H7 (cell line): ENCODE data around the gene IL1R2. TPM values are rescaled to one million over a fixed set of nuclear protein-coding genes. Genes with fewer than 3 reads are reported as not detected.

ENCODE experiments used
- DNase-seq: peaks from one replicate; pipeline ENCODE4 v3.0.0; 2012
- H3K27me3 ChIP-seq: 2 replicates; pipeline ENCODE4 v1.6.0; 2011; ENCODE audit warnings: mild to moderate bottlenecking, low read length; ENCODE audit not compliant: control insufficient read depth, insufficient read depth
- H3K36me3 ChIP-seq: replicated peaks from 2 replicates; pipeline ENCODE4 v1.5.1; 2011; ENCODE audit warnings: low read length; ENCODE audit not compliant: control insufficient read depth, insufficient read depth
- H3K4me3 ChIP-seq: 2 replicates; pipeline ENCODE4 v1.5.1; 2011; ENCODE audit warnings: low read depth, mild to moderate bottlenecking, control low read depth, low read length, moderate library complexity; ENCODE audit not compliant: insufficient read depth
- total RNA-seq: library from RNA; depleted of rRNA; stranded (reverse); fragments of >200 nt; shearing (Covaris generic); gene quantifications from 2 replicates; pipeline ENCODE4 v1.2.3, GENCODE V29; 2014

IL1R2 gene
- total RNA-seq, 1 experiment from 2014 or later: 0.17 TPM

- Histone ChIP-seq H3K4me3 (no peak overlapping the region), H3K27me3 (no peaks in the 10 kb centered on the region), H3K36me3 (no peaks in the 10 kb centered on the region)
- no peak for DNase-seq
These were observed 22.2 kb downstream of the IL1R2 start for GRCh38 chr2:102014041-102014345.

- Histone ChIP-seq H3K27me3 (no peaks in the 10 kb centered on the region), H3K4me3 (no peak overlapping the region), H3K36me3 (no peaks in the 10 kb centered on the region)
- no peak for DNase-seq
These were observed 23.6 kb downstream of the IL1R2 start for GRCh38 chr2:102015399-102015798.

DNA sequence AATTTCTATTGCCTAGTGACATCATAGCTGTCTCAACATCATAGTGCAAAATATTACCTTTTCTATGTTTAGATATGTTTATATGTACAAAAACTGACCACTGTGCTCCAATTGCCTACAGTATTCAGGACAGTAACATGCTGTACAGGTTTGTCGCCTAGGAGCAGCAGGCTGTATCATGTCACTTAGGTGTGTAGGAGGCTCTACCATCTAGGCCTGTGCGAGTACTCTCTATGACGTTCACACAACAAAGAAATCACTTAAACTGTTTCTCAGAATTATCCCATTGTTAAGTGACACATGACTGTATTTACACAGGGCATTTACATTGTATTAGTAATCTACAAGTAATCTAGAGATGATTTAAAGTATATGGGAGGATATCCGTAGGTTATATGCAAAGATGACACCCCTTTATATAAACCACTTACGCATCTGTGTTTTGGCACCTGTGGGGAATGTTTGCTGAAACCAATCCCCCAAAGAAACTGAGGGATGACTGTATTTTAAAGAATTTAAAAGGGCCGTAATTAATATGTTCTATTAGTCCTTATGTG, 24.7 kb downstream of the IL1R2 start:
- no peak for DNase-seq
- H3K4me3 ChIP-seq: no peak overlapping the region
- no peaks in the 10 kb centered on the region for H3K27me3 ChIP-seq
- no peaks in the 10 kb centered on the region for H3K36me3 ChIP-seq

GRCh38 chr2:102018823-102019445, 27.2 kb downstream of the IL1R2 start:
- Histone ChIP-seq H3K27me3 (no peaks in the 10 kb centered on the region), H3K36me3 (no peaks in the 10 kb centered on the region), H3K4me3 (no peak overlapping the region)
- DNase-seq: no peak

DNA sequence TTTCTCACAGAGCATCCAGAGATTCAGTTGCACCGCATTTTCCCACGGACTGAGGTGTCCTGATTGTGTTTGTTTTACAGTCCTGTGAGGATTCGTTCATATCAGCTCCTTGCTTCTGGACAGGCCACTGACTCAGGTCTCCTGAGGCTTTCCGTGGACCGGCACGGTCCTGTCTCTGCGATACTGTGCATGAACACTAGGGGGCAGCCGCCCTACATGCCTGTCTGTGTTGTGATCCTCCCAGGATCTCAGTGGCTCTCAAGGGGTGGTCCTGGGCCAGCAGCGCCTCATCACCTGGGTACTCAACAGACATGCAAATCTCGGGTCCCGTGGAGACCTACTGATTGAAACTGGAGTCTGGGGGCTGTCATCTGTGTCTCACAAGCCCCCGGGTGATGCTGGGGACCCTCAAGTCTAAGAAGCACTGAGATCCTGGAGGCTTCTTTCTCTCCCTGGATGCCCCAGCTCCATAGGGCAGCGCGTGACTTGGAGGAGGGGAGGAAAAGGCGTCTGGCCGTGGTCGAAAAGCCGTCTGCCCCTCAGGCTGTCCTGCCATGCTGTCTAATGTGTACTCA, 28.9 kb downstream of the IL1R2 start:
- H3K4me3 ChIP-seq: no peak overlapping the region
- DNase-seq: peak; percentile 86
- H3K36me3 ChIP-seq: no peaks in the 10 kb centered on the region
- H3K27me3 ChIP-seq: no peaks in the 10 kb centered on the region

DNA sequence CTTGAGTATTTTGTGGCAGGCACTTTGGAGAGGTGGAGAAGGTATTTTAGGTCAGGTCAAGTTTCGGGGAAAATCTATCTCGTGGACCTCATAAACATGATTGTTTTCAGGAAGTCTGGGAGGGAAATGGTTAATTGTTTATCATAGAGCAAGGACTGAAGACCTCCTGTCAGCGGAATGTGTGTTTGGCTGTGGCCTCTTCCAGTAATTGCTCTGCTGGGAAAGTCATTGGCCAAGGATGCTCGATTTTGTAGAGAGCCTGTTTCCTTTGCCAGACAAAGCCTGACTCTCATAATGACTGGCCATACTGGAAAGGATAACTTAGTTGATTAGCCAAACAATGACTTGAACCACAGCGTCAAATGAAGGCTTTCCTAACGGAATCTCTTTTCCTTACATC, 30.0 kb downstream of the IL1R2 start:
- H3K36me3 ChIP-seq: no peaks in the 10 kb centered on the region
- H3K4me3 ChIP-seq: no peak overlapping the region
- no peak for DNase-seq
- H3K27me3 ChIP-seq: no peaks in the 10 kb centered on the region

DNA sequence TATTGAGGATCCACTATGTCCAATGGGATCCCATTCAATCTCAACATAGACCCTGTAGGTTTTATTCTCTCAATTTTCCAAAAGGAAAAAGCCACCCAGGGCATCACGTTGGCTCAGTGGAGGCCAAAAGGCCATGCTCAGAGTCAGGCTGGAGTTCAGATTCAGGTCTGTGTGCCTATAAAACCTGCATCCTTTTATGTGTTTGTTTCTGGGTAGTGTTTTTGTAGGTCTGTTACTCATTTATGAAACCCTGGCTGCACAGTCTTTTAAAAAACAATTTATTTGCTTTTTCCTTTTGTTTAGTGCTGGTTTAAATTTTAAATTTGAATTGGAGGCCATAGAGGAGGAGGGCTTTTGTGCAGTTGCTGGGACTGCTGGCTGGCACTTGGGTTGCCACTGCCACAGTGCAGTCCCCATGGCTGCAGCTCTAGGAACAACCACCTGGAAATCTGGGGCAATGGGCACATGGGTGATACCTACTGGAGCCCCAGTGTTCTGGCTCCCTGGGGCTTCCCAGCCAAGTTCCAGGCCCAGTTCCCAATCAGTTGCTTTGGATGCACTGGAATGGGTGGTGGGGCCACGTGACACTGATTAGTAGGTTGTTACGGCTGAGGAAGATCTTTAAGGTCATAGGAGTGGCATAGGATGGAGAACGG, 31.3 kb downstream of the IL1R2 start:
- no peak overlapping the region for H3K4me3 ChIP-seq
- no peaks in the 10 kb centered on the region for H3K36me3 ChIP-seq
- H3K27me3 ChIP-seq: no peaks in the 10 kb centered on the region
- DNase-seq: no peak

DNA sequence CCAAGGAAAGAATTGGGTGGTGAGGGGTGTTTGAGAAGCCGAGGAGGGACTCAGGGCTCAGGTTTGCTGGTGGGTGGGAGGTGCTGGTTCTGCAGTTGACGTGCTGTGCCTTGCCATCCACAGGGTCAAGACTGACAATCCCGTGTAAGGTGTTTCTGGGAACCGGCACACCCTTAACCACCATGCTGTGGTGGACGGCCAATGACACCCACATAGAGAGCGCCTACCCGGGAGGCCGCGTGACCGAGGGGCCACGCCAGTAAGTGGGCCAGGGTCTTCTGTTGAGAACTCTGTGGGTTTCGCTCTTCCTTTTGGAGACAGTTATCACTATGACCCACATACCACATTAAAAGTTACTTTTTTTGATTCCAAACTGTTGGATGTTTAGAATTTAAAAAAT, 32.6 kb downstream of the IL1R2 start:
- H3K4me3 ChIP-seq: no peak overlapping the region
- H3K27me3 ChIP-seq: no peaks in the 10 kb centered on the region

DNA sequence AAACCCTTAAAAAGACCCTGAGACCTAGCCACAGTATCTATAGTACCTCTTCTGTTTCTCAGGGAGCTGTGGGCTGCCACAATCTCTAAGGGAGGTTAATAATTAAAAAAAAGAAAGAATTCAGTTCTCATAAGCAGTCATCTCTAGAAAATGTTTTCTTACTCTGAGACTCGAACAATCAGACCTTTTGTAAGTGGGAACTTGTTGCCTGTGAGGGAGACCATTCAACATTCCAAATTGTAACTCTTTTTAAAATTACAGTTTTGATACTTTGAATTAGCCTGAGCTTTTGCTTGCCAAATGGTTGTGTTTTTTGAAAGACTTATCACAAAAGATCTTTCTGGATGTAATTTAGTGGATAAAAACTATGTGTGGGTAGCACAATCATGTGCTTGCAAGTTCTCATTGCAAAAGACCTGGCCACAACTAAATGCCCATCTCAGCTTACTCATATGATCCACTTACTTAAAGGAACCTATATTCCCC, 33.3 kb downstream of the IL1R2 start:
- DNase-seq: no peak
- no peaks in the 10 kb centered on the region for H3K27me3 ChIP-seq
- no peak overlapping the region for H3K4me3 ChIP-seq
- no peaks in the 10 kb centered on the region for H3K36me3 ChIP-seq

More for the DNA sequence above, 32.6 kb downstream of the IL1R2 start:
- H3K36me3 ChIP-seq: no peaks in the 10 kb centered on the region
- DNase-seq: no peak

DNA sequence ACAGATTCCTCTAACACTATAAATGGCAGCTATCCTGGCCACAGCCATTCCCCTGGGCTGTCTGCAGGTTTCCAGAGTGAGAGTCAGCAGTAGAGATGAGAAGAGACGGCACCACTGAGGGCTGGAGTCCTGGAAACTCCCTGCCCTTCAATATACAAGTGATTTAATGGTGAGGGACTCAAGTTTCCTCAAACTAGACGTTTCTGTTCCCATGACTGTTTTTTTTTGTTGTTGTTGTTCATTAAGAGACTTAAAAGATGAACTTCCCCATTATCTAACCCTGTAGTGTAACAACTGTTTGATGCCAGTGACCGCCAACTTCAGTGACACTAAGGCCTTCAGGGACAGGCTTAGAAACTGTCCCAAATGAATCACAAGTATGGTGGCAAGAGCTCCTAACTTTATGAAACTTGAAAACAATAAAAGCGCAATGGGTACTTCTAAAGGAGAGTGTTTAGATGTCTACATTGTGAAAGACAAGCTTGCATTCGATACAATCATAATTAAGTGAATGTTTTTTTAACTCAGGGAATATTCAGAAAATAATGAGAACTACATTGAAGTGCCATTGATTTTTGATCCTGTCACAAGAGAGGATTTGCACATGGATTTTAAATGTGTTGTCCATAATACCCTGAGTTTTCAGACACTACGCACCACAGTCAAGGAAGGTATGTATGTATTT, 34.0 kb downstream of the IL1R2 start:
- no peak for DNase-seq
- Histone ChIP-seq H3K27me3 (no peaks in the 10 kb centered on the region), H3K36me3 (no peaks in the 10 kb centered on the region), H3K4me3 (no peak overlapping the region)

DNA sequence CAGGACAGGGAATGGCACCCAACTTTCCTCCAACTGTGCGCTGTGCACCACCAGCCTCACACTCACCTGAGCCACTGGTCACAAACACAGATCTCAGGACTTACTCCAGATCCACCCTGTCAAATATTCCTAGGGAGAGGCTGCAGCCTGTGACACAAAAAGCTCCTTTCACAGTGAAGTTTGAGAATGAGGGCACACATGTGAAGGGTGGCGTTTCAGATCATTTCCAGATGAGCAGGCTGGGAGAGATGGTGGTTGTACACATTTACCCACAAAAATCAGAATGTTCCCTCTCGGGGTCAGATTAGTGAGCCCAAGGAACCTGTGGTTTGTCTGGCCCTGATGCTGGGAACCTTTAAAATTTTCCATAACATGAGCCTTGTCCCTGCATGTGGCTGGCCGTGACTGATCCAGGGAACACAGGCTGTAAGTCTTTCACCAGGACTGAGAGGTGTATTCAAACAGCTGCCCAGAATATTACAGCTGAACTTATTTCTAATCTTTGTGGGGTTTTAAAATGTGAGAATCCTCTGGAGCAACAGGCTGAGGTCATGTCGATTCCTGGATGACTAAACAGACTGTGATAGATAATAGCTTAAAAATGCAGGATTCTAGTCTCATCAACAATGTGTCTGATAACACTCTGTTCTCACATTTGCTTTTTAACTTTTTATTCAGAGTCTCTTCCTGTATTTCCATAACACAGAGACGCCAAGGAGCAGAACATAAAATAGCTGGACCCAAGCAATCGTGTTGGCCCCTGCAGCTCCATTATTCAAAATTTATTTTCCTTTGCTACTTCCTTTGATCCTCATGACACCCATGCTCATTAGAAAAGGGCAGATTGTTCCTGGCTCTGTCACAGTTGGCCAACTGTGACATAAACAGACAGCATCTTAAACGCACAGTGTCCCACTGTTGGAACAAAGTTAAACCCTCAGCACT, 35.5 kb downstream of the IL1R2 start:
- H3K27me3 ChIP-seq: no peaks in the 10 kb centered on the region
- no peak for DNase-seq
- no peaks in the 10 kb centered on the region for H3K36me3 ChIP-seq
- H3K4me3 ChIP-seq: no peak overlapping the region

DNA sequence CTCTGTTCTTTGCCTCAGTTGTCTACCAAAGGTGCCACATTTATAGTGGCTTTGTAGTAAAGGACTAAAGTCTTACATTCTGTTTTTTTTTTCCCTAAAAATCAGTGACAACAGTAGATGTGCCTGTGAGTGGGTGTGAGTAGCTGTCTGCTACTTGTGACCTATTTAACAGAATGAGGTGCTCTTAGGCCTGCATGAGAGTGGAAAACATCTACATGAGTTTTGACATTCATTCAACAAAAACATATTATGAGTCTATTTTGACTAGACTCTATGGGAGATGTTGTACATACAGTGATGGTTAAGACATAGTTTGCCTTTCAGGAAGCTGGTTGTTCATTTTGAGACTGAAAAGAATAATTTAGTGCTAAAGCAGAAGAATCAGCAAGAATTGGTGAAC, 36.7 kb downstream of the IL1R2 start:
- no peak overlapping the region for H3K4me3 ChIP-seq
- H3K36me3 ChIP-seq: no peaks in the 10 kb centered on the region
- H3K27me3 ChIP-seq: no peaks in the 10 kb centered on the region
- no peak for DNase-seq

- no peak for DNase-seq
- no peaks in the 10 kb centered on the region for H3K27me3 ChIP-seq
- H3K4me3 ChIP-seq: no peak overlapping the region
- no peaks in the 10 kb centered on the region for H3K36me3 ChIP-seq
These were observed 37.6 kb downstream of the IL1R2 start for GRCh38 chr2:102029405-102029804.

DNA sequence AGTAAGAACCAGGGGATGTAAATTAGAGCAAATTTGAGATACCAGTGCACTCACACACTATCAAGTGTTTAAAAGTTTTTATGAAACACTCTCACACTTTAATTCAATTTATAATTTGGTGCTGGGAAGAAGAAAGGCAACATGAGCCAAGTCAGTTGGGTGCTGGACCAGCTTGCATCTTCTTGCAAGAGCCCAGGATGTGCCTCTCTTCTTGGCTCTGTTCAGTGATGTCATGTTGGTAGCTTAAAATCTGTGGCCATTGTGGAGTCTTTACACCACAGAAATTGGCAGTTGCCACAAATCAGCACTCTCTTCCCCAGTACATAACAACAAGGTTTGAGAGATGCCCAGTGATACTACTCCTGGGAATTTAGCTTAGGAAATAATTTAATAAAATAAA, 38.2 kb downstream of the IL1R2 start:
- DNase-seq: no peak
- Histone ChIP-seq H3K4me3 (no peak overlapping the region), H3K27me3 (no peaks in the 10 kb centered on the region), H3K36me3 (no peaks in the 10 kb centered on the region)
